ENCODE data around the gene CKS1B.
"Not testable (repeated sequence)": the region's sequence is repeated elsewhere in the genome, so short reads cannot be mapped to it uniquely, and the experiment has no call there.

The CKS1B gene

GRCh38 chr1:154992721-154993571 lies 18.5 kb downstream of the CKS1B start:
- Histone ChIP-seq H3K27me3 (ENCODE audit: low read depth) (no peaks in the 10 kb centered on the region), H3K9me3 (no peaks in the 10 kb centered on the region), H3K36me3 (replicated peaks) (peaks cover 37% of the 10 kb centered on the region), H3K4me3 (no peak overlapping the region), H3K4me1 (peaks cover 2% of the 10 kb centered on the region; the same call in 1 of the 2 replicates)
- DNase-seq (ENCODE audit: low spot score in 2 of 2), result no peak
- in situ Hi-C loops (cut with MboI; ENCODE audit: low sequenced_read_pairs), result no loop called here

GRCh38 chr1:154993572-154994268 lies 19.2 kb downstream of the CKS1B start, which contains the start of gene LENEP:
LENEP (plus strand) TSS chr1:154993586; CDS start chr1:154993608, 22 bp downstream.
- H3K9me3 ChIP-seq, result no peaks in the 10 kb centered on the region
- H3K36me3 ChIP-seq (replicated peaks), result peaks cover 29% of the 10 kb centered on the region
- no peaks in the 10 kb centered on the region for H3K27me3 ChIP-seq (ENCODE audit: low read depth)
- in situ Hi-C loops (cut with MboI; ENCODE audit: low sequenced_read_pairs), result no loop called here
- H3K4me3 ChIP-seq, result no peak within 1 kb of the TSS
- H3K4me1 ChIP-seq, result peaks cover 3% of the 10 kb centered on the region
- no peak for DNase-seq (ENCODE audit: low spot score in 2 of 2)

- DNase-seq (ENCODE audit: low spot score in 2 of 2), result no peak
Observed at GRCh38 chr1:154994269-154994587, 19.7 kb downstream of the CKS1B start.

GRCh38 chr1:154994591-154994990 lies 20.1 kb downstream of the CKS1B start:
- peaks cover 20% of the 10 kb centered on the region for H3K36me3 ChIP-seq (replicated peaks)

More at GRCh38 chr1:154994269-154994587, 19.7 kb downstream of the CKS1B start:
- no peak overlapping the region for H3K4me3 ChIP-seq
- H3K4me1 ChIP-seq, result peaks cover 8% of the 10 kb centered on the region
- peaks cover 24% of the 10 kb centered on the region for H3K36me3 ChIP-seq (replicated peaks)
- H3K9me3 ChIP-seq, result no peaks in the 10 kb centered on the region
- no peaks in the 10 kb centered on the region for H3K27me3 ChIP-seq (ENCODE audit: low read depth)
- in situ Hi-C loops (cut with MboI; ENCODE audit: low sequenced_read_pairs), result no loop called here

GRCh38 chr1:154995301-154995983 lies 21.0 kb downstream of the CKS1B start:
- Histone ChIP-seq H3K4me1 (peaks cover 15% of the 10 kb centered on the region), H3K36me3 (replicated peaks) (peaks cover 12% of the 10 kb centered on the region)
- not testable (repeated sequence) for H3K27me3 ChIP-seq (ENCODE audit: low read depth); H3K9me3 ChIP-seq; H3K4me3 ChIP-seq
- in situ Hi-C loops (cut with MboI; ENCODE audit: low sequenced_read_pairs), result loop anchor here (5.0 kb wide), 1 partner anchor 67 kb away; the partner anchor contains the start of gene EFNA4
- DNase-seq (ENCODE audit: low spot score in 2 of 2), result peak; percentile 56 to 83

More at GRCh38 chr1:154994591-154994990, 20.1 kb downstream of the CKS1B start:
- peaks cover 9% of the 10 kb centered on the region for H3K4me1 ChIP-seq
- DNase-seq (ENCODE audit: low spot score in 2 of 2), result no peak
- no peak overlapping the region for H3K4me3 ChIP-seq
- no peaks in the 10 kb centered on the region for H3K9me3 ChIP-seq
- no peaks in the 10 kb centered on the region for H3K27me3 ChIP-seq (ENCODE audit: low read depth)
- in situ Hi-C loops (cut with MboI; ENCODE audit: low sequenced_read_pairs), result no loop called here

- peaks cover 17% of the 10 kb centered on the region for H3K4me1 ChIP-seq
Observed at GRCh38 chr1:154996966-154997701, 22.7 kb downstream of the CKS1B start.

GRCh38 chr1:154998201-154998780 lies 23.8 kb downstream of the CKS1B start:
- no peak overlapping the region for H3K4me3 ChIP-seq
- no peak for DNase-seq (ENCODE audit: low spot score in 2 of 2)
- no peaks in the 10 kb centered on the region for H3K27me3 ChIP-seq (ENCODE audit: low read depth)
- no peaks in the 10 kb centered on the region for H3K9me3 ChIP-seq
- H3K4me1 ChIP-seq, result peaks cover 17% of the 10 kb centered on the region
- no peaks in the 10 kb centered on the region for H3K36me3 ChIP-seq (replicated peaks)
- in situ Hi-C loops (cut with MboI; ENCODE audit: low sequenced_read_pairs), result loop anchor here (5.0 kb wide), 1 partner anchor 64 kb away; the partner anchor contains the start of gene EFNA4

More at GRCh38 chr1:154996966-154997701, 22.7 kb downstream of the CKS1B start:
- H3K9me3 ChIP-seq, result no peaks in the 10 kb centered on the region
- no peak for DNase-seq (ENCODE audit: low spot score in 2 of 2)
- in situ Hi-C loops (cut with MboI; ENCODE audit: low sequenced_read_pairs), result loop anchor here (5.0 kb wide), 1 partner anchor 65 kb away; the partner anchor contains the start of gene EFNA4
- H3K27me3 ChIP-seq (ENCODE audit: low read depth), result no peaks in the 10 kb centered on the region
- H3K36me3 ChIP-seq (replicated peaks), result peaks cover 8% of the 10 kb centered on the region; the same call in 1 of the 2 replicates
- no peak overlapping the region for H3K4me3 ChIP-seq

GRCh38 chr1:154998818-154999570 lies 24.5 kb downstream of the CKS1B start:
- Histone ChIP-seq H3K9me3 (no peaks in the 10 kb centered on the region), H3K4me1 (peaks cover 17% of the 10 kb centered on the region)
- peak; percentile 73 to 91 for DNase-seq (ENCODE audit: low spot score in 2 of 2)

GRCh38 chr1:154999571-155000410 lies 25.3 kb downstream of the CKS1B start:
- peak; percentile 65 to 76 for DNase-seq (ENCODE audit: low spot score in 2 of 2)
- H3K4me1 ChIP-seq, result peaks cover 22% of the 10 kb centered on the region
- H3K9me3 ChIP-seq, result no peaks in the 10 kb centered on the region
- in situ Hi-C loops (cut with MboI; ENCODE audit: low sequenced_read_pairs), result loop anchor here (5.0 kb wide), 1 partner anchor 63 kb away; the partner anchor contains the start of gene EFNA4
- no peaks in the 10 kb centered on the region; the same call in 1 of the 2 replicates for H3K36me3 ChIP-seq (replicated peaks)
- H3K4me3 ChIP-seq, result peak overlapping the region; percentile 77
- H3K27me3 ChIP-seq (ENCODE audit: low read depth), result no peaks in the 10 kb centered on the region

More at GRCh38 chr1:154998818-154999570, 24.5 kb downstream of the CKS1B start:
- Histone ChIP-seq H3K36me3 (replicated peaks) (no peaks in the 10 kb centered on the region), H3K4me3 (peak overlapping the region; percentile 77), H3K27me3 (ENCODE audit: low read depth) (no peaks in the 10 kb centered on the region)
- in situ Hi-C loops (cut with MboI; ENCODE audit: low sequenced_read_pairs), result loop anchor here (5.0 kb wide), 1 partner anchor 63 kb away; the partner anchor contains the start of gene EFNA4

- Histone ChIP-seq H3K4me1 (peaks cover 22% of the 10 kb centered on the region), H3K36me3 (replicated peaks) (no peaks in the 10 kb centered on the region; the same call in 1 of the 2 replicates), H3K4me3 (peak overlapping the region; percentile 77), H3K27me3 (ENCODE audit: low read depth) (no peaks in the 10 kb centered on the region), H3K9me3 (no peaks in the 10 kb centered on the region)
- DNase-seq (ENCODE audit: low spot score in 2 of 2), result no peak
- in situ Hi-C loops (cut with MboI; ENCODE audit: low sequenced_read_pairs), result no loop called here
Observed at GRCh38 chr1:155000411-155000725, 25.9 kb downstream of the CKS1B start.

- peak overlapping the region; percentile 77 for H3K4me3 ChIP-seq
- H3K36me3 ChIP-seq (replicated peaks), result no peaks in the 10 kb centered on the region; the same call in 1 of the 2 replicates
- no peaks in the 10 kb centered on the region for H3K27me3 ChIP-seq (ENCODE audit: low read depth)
- no peaks in the 10 kb centered on the region for H3K9me3 ChIP-seq
- DNase-seq (ENCODE audit: low spot score in 2 of 2), result peak; percentile 82 to 96
- peaks cover 20% of the 10 kb centered on the region for H3K4me1 ChIP-seq
- in situ Hi-C loops (cut with MboI; ENCODE audit: low sequenced_read_pairs), result no loop called here
Observed at GRCh38 chr1:155000726-155001424, 26.4 kb downstream of the CKS1B start.

All from HAP-1 (cell line).